ENCODE measurements around the gene PCDHGB2. TPM values are rescaled to one million over a fixed set of nuclear protein-coding genes. Genes with fewer than 3 reads are reported as not detected.
A peak's percentile ranks its signal among the peaks of the same experiment; 100 is the strongest.
"Not testable (repeated sequence)": the region's sequence is repeated elsewhere in the genome, so short reads cannot be mapped to it uniquely, and the experiment has no call there.

PCDHGB2 gene
- 4.0 TPM for polyA plus RNA-seq (ENCODE audit: insufficient read length)
- long read RNA-seq, donor 1, full-length matches to known transcripts: 7 of 7 reads
- long read RNA-seq, donor 1, partial matches to known transcripts: 0 of 7 reads
- long read RNA-seq, donor 1, other reads (novel, unspliced or antisense): 0 of 7 reads
- long read RNA-seq, donor 2, full-length matches to known transcripts: 4 of 4 reads
- long read RNA-seq, donor 2, partial matches to known transcripts: 0 of 4 reads
- long read RNA-seq, donor 2, other reads (novel, unspliced or antisense): 0 of 4 reads
- long read RNA-seq, donor 3, full-length matches to known transcripts: 5 of 5 reads
- long read RNA-seq, donor 3, partial matches to known transcripts: 0 of 5 reads
- long read RNA-seq, donor 3, other reads (novel, unspliced or antisense): 0 of 5 reads
- long read RNA-seq, donor 4: 0 reads
- long read RNA-seq, donor 5, full-length matches to known transcripts: 2 of 2 reads
- long read RNA-seq, donor 5, partial matches to known transcripts: 0 of 2 reads
- long read RNA-seq, donor 5, other reads (novel, unspliced or antisense): 0 of 2 reads
- long read RNA-seq, donor 6, partial matches to known transcripts: 0 of 4 reads
- long read RNA-seq, donor 6, other reads (novel, unspliced or antisense): 0 of 4 reads
- long read RNA-seq, donor 7, partial matches to known transcripts: 0 of 4 reads
- long read RNA-seq, donor 7, other reads (novel, unspliced or antisense): 0 of 4 reads
- long read RNA-seq, donor 8, partial matches to known transcripts: 0 of 1 reads
- long read RNA-seq, donor 8, other reads (novel, unspliced or antisense): 0 of 1 reads

- no peak for DNase-seq
These were observed at the start of gene PCDHGB2 for GRCh38 chr5:141359790-141360426. TSS of gene PCDHGB2 (plus strand) at chr5:141359994. CDS start at chr5:141360136, 142 bp downstream.

- DNase-seq: no peak
These were observed 46.1 kb upstream of the PCDHGB2 start for GRCh38 chr5:141313711-141314110.

GRCh38 chr5:141316963-141317362, 42.8 kb upstream of the PCDHGB2 start:
- DNase-seq: not testable (repeated sequence)

DNA sequence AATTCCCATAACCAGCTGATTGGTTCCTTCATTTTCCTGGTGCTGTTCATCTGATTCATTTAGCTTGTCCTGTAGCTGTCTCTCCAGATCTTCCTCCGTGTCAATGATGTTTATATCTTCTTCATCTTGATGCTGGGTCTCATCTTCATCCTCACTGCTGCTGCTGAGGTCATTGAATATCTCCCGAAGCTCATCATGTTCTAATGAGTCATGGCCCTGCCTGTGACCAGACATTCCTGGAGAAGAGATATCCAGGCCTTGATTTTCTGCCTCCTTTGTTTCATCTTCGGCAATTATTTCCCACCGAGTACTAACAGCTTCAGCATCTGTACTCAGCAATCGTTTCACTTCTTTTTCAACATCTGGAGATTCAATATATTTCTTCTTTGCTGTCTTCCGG, 40.6 kb upstream of the PCDHGB2 start:
- DNase-seq: no peak

- DNase-seq: no peak
These were observed 40.1 kb upstream of the PCDHGB2 start for GRCh38 chr5:141319699-141320098.

- peak; percentile 94 for DNase-seq
These were observed 39.3 kb upstream of the PCDHGB2 start, which contains the start of gene TAF7 for GRCh38 chr5:141320225-141321169. TSS of gene TAF7 (minus strand) at chr5:141320784. CDS start at chr5:141320044, 740 bp downstream.

DNA sequence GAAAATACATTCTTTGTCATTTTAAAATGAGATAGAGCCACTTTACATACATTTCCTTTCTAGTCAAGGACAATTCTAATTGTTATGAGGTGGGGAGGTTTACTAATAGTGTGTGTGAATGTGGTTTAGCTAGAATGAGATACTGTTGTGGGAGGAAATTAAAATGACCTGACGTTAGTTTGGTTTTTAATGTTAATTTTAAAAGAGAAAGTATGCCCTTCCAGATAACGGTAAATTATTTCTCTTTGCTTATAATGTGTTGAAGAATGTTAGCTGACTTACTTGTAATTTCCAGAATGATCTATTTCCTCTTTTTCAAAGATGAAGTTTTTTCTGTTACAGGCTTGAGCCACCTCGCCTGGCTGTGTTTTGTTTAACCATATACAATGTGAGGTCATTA, 37.5 kb upstream of the PCDHGB2 start:
- DNase-seq: no peak

- DNase-seq: no peak
These were observed 33.5 kb upstream of the PCDHGB2 start for GRCh38 chr5:141326088-141326854.

- no peak for DNase-seq
These were observed 31.6 kb upstream of the PCDHGB2 start for GRCh38 chr5:141328231-141328630.

GRCh38 chr5:141330299-141331080, 29.3 kb upstream of the PCDHGB2 start, which contains the start of gene PCDHGA1:
TSS of gene PCDHGA1 (plus strand) at chr5:141330514.
- no peak for DNase-seq

- DNase-seq: not testable (repeated sequence)
These were observed 27.2 kb upstream of the PCDHGB2 start for GRCh38 chr5:141332571-141332970.

DNA sequence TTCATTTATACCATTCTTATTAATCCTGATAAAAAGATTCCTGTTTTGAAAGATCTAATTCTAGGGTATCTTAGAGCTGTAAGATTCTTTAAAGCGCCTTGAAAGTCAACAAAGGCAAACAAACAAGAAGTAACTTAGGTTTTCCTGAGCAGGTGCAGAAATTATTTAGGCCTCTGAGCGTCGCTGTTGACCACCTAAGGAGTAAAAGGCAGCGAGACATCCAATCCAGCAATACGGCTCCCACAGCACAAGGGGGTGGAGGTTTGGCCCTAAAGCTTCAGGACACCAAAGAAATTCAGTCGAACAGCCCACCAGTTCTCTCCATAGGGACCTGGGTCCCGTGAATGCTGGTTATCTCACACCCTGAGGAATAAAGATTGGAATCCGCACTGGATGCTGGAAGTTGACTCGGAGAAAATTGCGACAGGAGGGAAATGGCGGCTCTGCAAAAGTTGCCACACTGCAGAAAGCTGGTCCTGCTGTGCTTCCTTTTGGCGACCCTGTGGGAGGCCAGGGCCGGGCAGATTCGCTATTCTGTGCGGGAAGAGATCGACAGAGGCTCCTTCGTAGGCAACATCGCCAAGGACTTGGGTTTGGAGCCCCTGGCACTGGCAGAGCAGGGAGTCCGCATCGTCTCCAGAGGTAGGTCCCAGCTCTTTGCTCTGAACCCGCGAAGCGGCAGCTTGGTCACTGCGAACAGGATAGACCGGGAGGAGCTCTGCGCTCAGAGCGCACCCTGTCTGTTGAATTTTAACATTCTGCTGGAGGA, 21.1 kb upstream of the PCDHGB2 start, which contains the start of gene PCDHGA2:
Gene PCDHGA2 (plus strand): TSS at position 223 of the 769 bp plus-strand sequence.
- DNase-seq: peak; percentile 63

- not testable (repeated sequence) for DNase-seq
These were observed 18.9 kb upstream of the PCDHGB2 start for GRCh38 chr5:141340781-141341354.

DNA sequence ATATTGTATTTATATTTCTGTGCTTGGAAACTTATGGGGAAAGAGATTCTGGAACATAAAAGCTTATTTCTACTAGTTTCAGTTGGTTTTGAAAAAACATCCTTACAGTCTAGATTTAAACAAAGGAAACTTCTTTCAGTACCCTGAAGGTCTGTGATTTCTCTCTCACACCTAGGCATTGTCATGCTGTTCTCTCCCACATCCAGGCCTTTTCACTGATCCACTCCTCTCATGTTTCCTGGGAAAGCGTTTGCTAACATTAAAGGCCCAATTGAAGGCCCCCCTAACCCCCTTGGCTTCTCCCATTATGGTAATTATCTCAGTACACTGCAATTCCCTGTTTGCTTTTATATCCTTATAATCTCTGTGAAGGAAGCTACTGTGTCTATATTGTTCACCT, 17.0 kb upstream of the PCDHGB2 start:
- DNase-seq: no peak

GRCh38 chr5:141343242-141343952, 16.4 kb upstream of the PCDHGB2 start, which contains the start of gene PCDHGA3:
TSS of gene PCDHGA3 (plus strand) at chr5:141343829. CDS start at chr5:141344034, 205 bp downstream.
- no peak for DNase-seq

DNA sequence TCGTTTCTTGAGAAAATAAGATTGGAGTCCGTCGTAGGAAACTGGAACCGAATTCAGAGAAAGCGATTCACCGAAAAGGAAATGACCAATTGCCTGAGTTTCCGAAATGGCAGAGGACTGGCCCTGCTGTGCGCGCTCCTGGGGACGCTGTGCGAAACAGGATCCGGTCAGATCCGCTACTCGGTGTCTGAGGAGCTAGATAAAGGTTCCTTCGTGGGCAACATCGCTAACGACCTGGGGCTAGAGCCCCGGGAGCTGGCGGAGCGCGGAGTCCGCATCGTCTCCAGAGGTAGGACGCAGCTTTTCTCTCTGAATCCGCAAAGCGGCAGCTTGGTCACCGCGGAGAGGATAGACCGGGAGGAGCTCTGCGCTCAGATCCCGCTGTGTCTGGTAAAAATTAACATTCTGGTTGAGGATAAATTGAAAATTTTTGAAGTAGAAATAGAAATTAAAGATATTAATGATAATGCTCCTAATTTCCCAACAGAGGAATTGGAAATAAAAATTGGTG, 15.8 kb upstream of the PCDHGB2 start:
- DNase-seq: no peak

DNA sequence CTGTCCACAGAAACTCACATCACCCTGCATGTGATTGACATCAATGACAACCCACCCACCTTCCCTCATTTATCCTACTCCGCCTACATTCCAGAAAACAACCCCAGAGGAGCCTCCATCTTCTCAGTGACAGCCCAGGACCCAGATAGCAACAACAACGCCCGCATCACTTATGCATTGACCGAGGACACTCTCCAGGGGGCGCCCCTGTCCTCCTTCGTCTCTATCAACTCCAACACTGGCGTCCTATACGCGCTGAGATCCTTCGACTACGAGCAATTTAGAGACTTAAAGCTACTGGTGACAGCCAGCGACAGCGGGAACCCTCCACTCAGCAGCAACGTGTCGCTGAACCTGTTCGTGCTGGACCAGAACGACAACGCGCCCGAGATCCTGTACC, 14.5 kb upstream of the PCDHGB2 start:
- no peak for DNase-seq

Measured in left kidney (tissue), 8 donors.